HCT116 (cell line): Measurements from ENCODE around the gene PSD. TPM values are rescaled to one million over a fixed set of nuclear protein-coding genes. Genes with fewer than 3 reads are reported as not detected.

Source experiments
- ATAC-seq: fragments of 200-7000 bp; cut with Tn5 transposase; 2 replicates; pipeline ENCODE4 v1.9.1; 2020; ENCODE audit warnings: mild to moderate bottlenecking, moderate library complexity
- BruUV-seq: library from RNA; stranded (reverse); fragments of 400-500 nt; replicated peaks from 2 replicates; lab custom pipeline; 2021; lab: Mats Ljungman, UMichigan
- CTCF ChIA-PET: fragments of 300-600 bp; sonication (Branson Sonifier 250); formaldehyde crosslinking; loops from one replicate; lab custom pipeline; 2021; ENCODE audit warnings: antibody characterized with exemption; lab: Charles Lee
- POLR2A ChIA-PET: fragments of 300-600, 350-600 bp; sonication (Branson Sonifier 250); formaldehyde crosslinking; loops from one replicate; lab custom pipeline; 2021; ENCODE audit warnings: antibody characterized with exemption; lab: Charles Lee
- RAD21 ChIA-PET, 2 experiments: fragments of 300-600 bp; sonication (Branson Sonifier 250); formaldehyde crosslinking; loops; one replicate each; lab custom pipeline; 2023; ENCODE audit warnings: low total read pairs in 2 of 2; ENCODE audit not compliant: uncharacterized antibody in 2 of 2, unreplicated experiment in 2 of 2, low non-redundant PET in 1 of 2; lab: Charles Lee
- DNase-seq: peaks from one replicate; pipeline ENCODE4 v3.0.0-alpha.2; 2010; ENCODE audit warnings: low read depth, low spot score
- H2AFZ ChIP-seq: fragments of 200-600 bp; shearing (Covaris generic), sonication (generic); 2 replicates; pipeline ENCODE4 v1.6.1; 2017; ENCODE audit warnings: low read depth, mixed run types, mixed read lengths, antibody characterized with exemption, low read length; ENCODE audit not compliant: poor library complexity, severe bottlenecking
- H3K27ac ChIP-seq: 2 replicates; pipeline ENCODE4 v1.5.1; 2012; ENCODE audit warnings: low read depth, low read length
- H3K27me3 ChIP-seq: fragments of 200-600 bp; sonication (generic); 2 replicates; pipeline ENCODE4 v1.6.1; 2016; ENCODE audit warnings: mixed run types, low read length, mixed read lengths; ENCODE audit not compliant: insufficient read depth
- H3K36me3 ChIP-seq, 2 experiments: fragments of 200-500 bp in 1 of 2; fragments of 200-600 bp in 1 of 2; sonication (Bioruptor generic) in 1 of 2; sonication (generic) in 1 of 2; 2 replicates each; pipeline versions ENCODE4 v1.5.1 to v1.6.1; 2014 to 2016; ENCODE audit warnings: low read length in 2 of 2, inconsistent platforms in 1 of 2, mixed read lengths in 1 of 2, mixed run types in 1 of 2; ENCODE audit not compliant: insufficient read depth in 2 of 2, control insufficient read depth in 1 of 2
- H3K4me1 ChIP-seq, 2 experiments: fragments of 200-600 bp in 1 of 2; sonication (generic) in 1 of 2; 2 replicates each; pipeline versions ENCODE4 v1.5.1 to v1.6.1; 2012 to 2017; ENCODE audit warnings: low read length in 2 of 2, inconsistent platforms in 1 of 2, mild to moderate bottlenecking in 1 of 2, mixed read lengths in 1 of 2, mixed run types in 1 of 2, moderate library complexity in 1 of 2; ENCODE audit not compliant: insufficient read depth in 2 of 2, control insufficient read depth in 1 of 2
- H3K4me2 ChIP-seq: fragments of 200-600 bp; sonication (generic); 2 replicates; pipeline ENCODE4 v1.6.1; 2017; ENCODE audit warnings: mixed run types, low read length, mixed read lengths
- H3K4me3 ChIP-seq, 2 experiments: fragments of 200-600 bp in 1 of 2; sonication (generic) in 1 of 2; replicated peaks in 1 of 2; 2 replicates each; pipeline ENCODE4 v1.5.1; 2011 to 2016; ENCODE audit warnings: low read length in 2 of 2, control low read depth in 1 of 2, low read depth in 1 of 2, mild to moderate bottlenecking in 1 of 2, mixed read lengths in 1 of 2, mixed run types in 1 of 2
- H3K79me2 ChIP-seq: fragments of 200-600 bp; sonication (generic); 2 replicates; pipeline ENCODE4 v1.6.1; 2017; ENCODE audit warnings: mild to moderate bottlenecking, mixed run types, low read length, moderate library complexity, mixed read lengths; ENCODE audit not compliant: insufficient read depth
- H3K9ac ChIP-seq: fragments of 200-600 bp; sonication (generic); 2 replicates; pipeline ENCODE4 v1.6.1; 2016; ENCODE audit warnings: low read length, mixed read lengths
- H3K9me2 ChIP-seq: fragments of 200-600 bp; sonication (generic), shearing (Covaris generic); 2 replicates; pipeline ENCODE4 v1.6.1; 2017; ENCODE audit warnings: mixed run types, mild to moderate bottlenecking, moderate library complexity; ENCODE audit not compliant: insufficient read depth
- H3K9me3 ChIP-seq, 2 experiments: fragments of 200-500 bp in 1 of 2; fragments of 200-600 bp in 1 of 2; sonication (Bioruptor generic) in 1 of 2; sonication (generic) in 1 of 2; 2 replicates each; pipeline ENCODE4 v1.6.1; 2014 to 2017; ENCODE audit warnings: low read length in 2 of 2, mixed read lengths in 2 of 2, inconsistent platforms in 1 of 2, low read depth in 1 of 2, mild to moderate bottlenecking in 1 of 2, mixed run types in 1 of 2, moderate library complexity in 1 of 2; ENCODE audit not compliant: control insufficient read depth in 1 of 2, insufficient read depth in 1 of 2
- H4K20me1 ChIP-seq: fragments of 200-600 bp; sonication (generic), shearing (Covaris generic); 2 replicates; pipeline ENCODE4 v1.6.1; 2017; ENCODE audit warnings: mixed run types, mild to moderate bottlenecking, moderate library complexity; ENCODE audit not compliant: insufficient read depth
- CEBPB ChIP-seq: IDR thresholded peaks from 2 replicates; pipeline ENCODE4 v1.6.1; 2012; ENCODE audit warnings: low read depth
- EGR1 ChIP-seq: IDR thresholded peaks from 2 replicates; pipeline ENCODE4 v1.6.1; 2012; ENCODE audit warnings: low read depth
- EZH2 ChIP-seq: fragments of 200-600 bp; sonication (generic); IDR thresholded peaks from 2 replicates; pipeline ENCODE4 v1.6.1; 2017; ENCODE audit warnings: antibody characterized with exemption, mixed run types
- FOSL1 ChIP-seq: IDR thresholded peaks from 2 replicates; pipeline ENCODE4 v1.6.1; 2012; ENCODE audit warnings: low read depth
- JUND ChIP-seq: IDR thresholded peaks from 2 replicates; pipeline ENCODE4 v1.6.1; 2012
- MAX ChIP-seq: IDR thresholded peaks from 2 replicates; pipeline ENCODE4 v1.6.1; 2012
- POLR2A ChIP-seq: IDR thresholded peaks from 2 replicates; pipeline ENCODE4 v1.7.0; 2011; ENCODE audit warnings: borderline replicate concordance; ENCODE audit not compliant: insufficient read depth, insufficient read length; ENCODE audit errors: extremely low read depth
- POLR2AphosphoS5 ChIP-seq: IDR thresholded peaks from 2 replicates; pipeline ENCODE4 v1.6.1; 2011; ENCODE audit warnings: mild to moderate bottlenecking, low read depth, low read length, moderate library complexity
- RAD21 ChIP-seq: IDR thresholded peaks from 2 replicates; pipeline ENCODE4 v1.6.1; 2012; ENCODE audit warnings: low read depth, mild to moderate bottlenecking
- SIN3A ChIP-seq: IDR thresholded peaks from 2 replicates; pipeline ENCODE4 v1.6.1; 2012; ENCODE audit warnings: low read depth
- SP1 ChIP-seq: IDR thresholded peaks from 2 replicates; pipeline ENCODE4 v1.6.1; 2012; ENCODE audit warnings: low read depth
- SRF ChIP-seq: IDR thresholded peaks from 2 replicates; pipeline ENCODE4 v1.6.1; 2012; ENCODE audit warnings: low read depth
- TCF7L2 ChIP-seq: IDR thresholded peaks from 2 replicates; pipeline ENCODE4 v1.7.0; 2011; ENCODE audit warnings: borderline replicate concordance, inconsistent platforms; ENCODE audit not compliant: insufficient read depth, insufficient read length; ENCODE audit errors: extremely low read depth
- YY1 ChIP-seq: IDR thresholded peaks from 2 replicates; pipeline ENCODE4 v1.6.1; 2011; ENCODE audit warnings: low read length, low read depth, moderate library complexity, mild to moderate bottlenecking; ENCODE audit not compliant: insufficient replicate concordance; ENCODE audit errors: extremely low read depth
- ZBTB33 ChIP-seq: IDR thresholded peaks from 2 replicates; pipeline ENCODE4 v1.6.1; 2011; ENCODE audit warnings: mild to moderate bottlenecking, low read length, moderate library complexity; ENCODE audit not compliant: insufficient replicate concordance; ENCODE audit errors: extremely low read depth
- ZFX ChIP-seq: fragments of 450-650 bp; IDR thresholded peaks from 2 replicates; pipeline ENCODE4 v1.6.1; 2017
- ZNF274 ChIP-seq: fragments of 200-500 bp; sonication (Bioruptor generic); IDR thresholded peaks from 2 replicates; pipeline ENCODE4 v1.6.1; 2014; ENCODE audit warnings: mild to moderate bottlenecking, low read depth, low read length, inconsistent platforms
- intact Hi-C: fragments of 100-400 bp; cut with micrococcal nuclease; formaldehyde crosslinking; loops from 2 replicates; pipeline ENCODE4 v1.10.0; 2022
- total RNA-seq: library from RNA; stranded (reverse); gene quantifications from one replicate; pipeline ENCODE4 v1.2.1, GENCODE V29; 2021; ENCODE audit not compliant: unreplicated experiment
- TF ChIP-seq, protein P1 (sequence below): IDR thresholded peaks from 2 replicates; pipeline ENCODE4 v1.6.1; 2012

PSD gene
- total RNA-seq, 1 experiment from 2014 or later: 9.7 TPM

GRCh38 chr10:102436312-102436711, 17.7 kb upstream of the PSD start:
- no TSS peak for BruUV-seq
- no peak overlapping the region for H3K27ac ChIP-seq
- peaks cover 0 to 20% of the 10 kb centered on the region in 2 experiments; a peak in 2 of 4 replicates for H3K4me1 ChIP-seq
- no peak overlapping the region for H2AFZ ChIP-seq
- H3K4me2 ChIP-seq: no peak overlapping the region
- no peaks in the 10 kb centered on the region for H3K9me2 ChIP-seq
- RAD21 ChIA-PET: no interaction called here
- peaks cover 7% of the 10 kb centered on the region; the same call in 1 of the 2 replicates for H3K27me3 ChIP-seq
- intact Hi-C loops: no loop called here
- H3K4me3 ChIP-seq: no peak overlapping the region
- DNase-seq (no peak), ATAC-seq (no peak)
- H3K9me3 ChIP-seq: no peaks in the 10 kb centered on the region
- CTCF ChIA-PET: interaction anchor here (1.1 kb wide), 1 partner anchor 148 kb away, joined by 3 read pairs; no protein-coding TSS in a partner anchor
- peaks cover 11% of the 10 kb centered on the region for H3K79me2 ChIP-seq
- no peak for TF ChIP-seq POLR2AphosphoS5
- no peak for TF ChIP-seq MAX
- no peak for TF ChIP-seq YY1
- no peak for TF ChIP-seq CEBPB
- TF ChIP-seq JUND: no peak
- TF ChIP-seq, all 23 proteins: peak for 0
- POLR2A ChIA-PET: interaction anchor here (6.6 kb wide), 1 partner anchor 15 kb away, joined by 36 read pairs; the partner anchor contains the start of gene C10orf95
- Histone ChIP-seq H4K20me1 (no peaks in the 10 kb centered on the region), H3K9ac (no peak overlapping the region), H3K36me3 (no peaks in the 10 kb centered on the region)

- peaks cover 0 to 24% of the 10 kb centered on the region in 2 experiments; a peak in 2 of 4 replicates for H3K4me1 ChIP-seq
- ATAC-seq (no peak), DNase-seq (no peak)
- ChIA-PET CTCF (interaction anchor here (1.1 kb wide), 2 partner anchors 13 to 148 kb away, joined by 3 read pairs; no protein-coding TSS in a partner anchor), RAD21 (no interaction called here), POLR2A (interaction anchor here (6.6 kb wide), 1 partner anchor 15 kb away, joined by 36 read pairs; the partner anchor contains the start of gene C10orf95)
- H3K4me3 ChIP-seq: no peak overlapping the region
- no peak overlapping the region for H3K4me2 ChIP-seq
- H3K79me2 ChIP-seq: peaks cover 15% of the 10 kb centered on the region
- no peak overlapping the region for H2AFZ ChIP-seq
- no peaks in the 10 kb centered on the region for H4K20me1 ChIP-seq
- H3K9ac ChIP-seq: no peak overlapping the region
- peaks cover 7% of the 10 kb centered on the region; the same call in 1 of the 2 replicates for H3K27me3 ChIP-seq
- H3K9me2 ChIP-seq: no peaks in the 10 kb centered on the region
- H3K9me3 ChIP-seq: no peaks in the 10 kb centered on the region
- no peaks in the 10 kb centered on the region for H3K36me3 ChIP-seq
- intact Hi-C loops: no loop called here
- BruUV-seq: no TSS peak
- no peak overlapping the region for H3K27ac ChIP-seq
- TF ChIP-seq ZFX: no peak
- no peak for TF ChIP-seq SIN3A
- TF ChIP-seq ZBTB33: no peak
- TF ChIP-seq POLR2AphosphoS5: no peak
- no peak for TF ChIP-seq POLR2A
- TF ChIP-seq, protein P1, sequence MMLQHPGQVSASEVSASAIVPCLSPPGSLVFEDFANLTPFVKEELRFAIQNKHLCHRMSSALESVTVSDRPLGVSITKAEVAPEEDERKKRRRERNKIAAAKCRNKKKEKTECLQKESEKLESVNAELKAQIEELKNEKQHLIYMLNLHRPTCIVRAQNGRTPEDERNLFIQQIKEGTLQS: no peak
- no peak for TF ChIP-seq TCF7L2
- TF ChIP-seq ZNF274: no peak
- no peak for TF ChIP-seq SP1
- TF ChIP-seq EGR1: no peak
- no peak for TF ChIP-seq JUND
- TF ChIP-seq RAD21: no peak
- TF ChIP-seq EZH2: no peak
- TF ChIP-seq FOSL1: no peak
- TF ChIP-seq SRF: no peak
- TF ChIP-seq CEBPB: no peak
Observed at GRCh38 chr10:102435529-102436233, 17.1 kb upstream of the PSD start.
